B cell (primary cell): ENCODE results near the gene SFR1.

Source experiments
- EZH2 ChIP-seq: IDR thresholded peaks from 2 replicates; pipeline ENCODE4 v1.6.1; 2012; ENCODE audit warnings: borderline replicate concordance, low read depth, mild to moderate bottlenecking, moderate library complexity, low read length; ENCODE audit not compliant: insufficient read depth, poor library complexity, severe bottlenecking
- TF ChIP-seq, protein P1 (sequence below): fragments of 200-600 bp; IDR thresholded peaks from one replicate; pipeline ENCODE4 v1.8.0; 2022; ENCODE audit warnings: antibody characterized with exemption, mild to moderate bottlenecking

DNA sequence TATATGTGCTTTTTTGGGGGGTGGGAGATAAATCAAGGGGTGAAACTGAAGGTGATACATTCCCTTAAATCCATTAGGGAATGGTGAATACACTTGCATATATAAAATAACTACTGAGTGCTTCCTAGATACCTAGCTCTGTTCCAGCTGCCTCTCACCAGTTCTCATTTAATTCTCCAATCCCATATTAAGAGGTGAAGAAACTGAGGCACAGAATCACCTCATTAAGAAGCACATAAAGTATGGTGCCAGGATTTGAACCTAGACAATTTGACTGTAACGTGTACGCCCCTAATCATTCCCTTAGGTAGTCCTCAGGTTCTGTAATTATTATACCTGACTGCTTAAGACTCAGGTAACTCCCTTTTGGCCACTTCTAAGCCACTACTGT is 1.5 kb upstream of the SFR1 start:
- TF ChIP-seq, protein P1, sequence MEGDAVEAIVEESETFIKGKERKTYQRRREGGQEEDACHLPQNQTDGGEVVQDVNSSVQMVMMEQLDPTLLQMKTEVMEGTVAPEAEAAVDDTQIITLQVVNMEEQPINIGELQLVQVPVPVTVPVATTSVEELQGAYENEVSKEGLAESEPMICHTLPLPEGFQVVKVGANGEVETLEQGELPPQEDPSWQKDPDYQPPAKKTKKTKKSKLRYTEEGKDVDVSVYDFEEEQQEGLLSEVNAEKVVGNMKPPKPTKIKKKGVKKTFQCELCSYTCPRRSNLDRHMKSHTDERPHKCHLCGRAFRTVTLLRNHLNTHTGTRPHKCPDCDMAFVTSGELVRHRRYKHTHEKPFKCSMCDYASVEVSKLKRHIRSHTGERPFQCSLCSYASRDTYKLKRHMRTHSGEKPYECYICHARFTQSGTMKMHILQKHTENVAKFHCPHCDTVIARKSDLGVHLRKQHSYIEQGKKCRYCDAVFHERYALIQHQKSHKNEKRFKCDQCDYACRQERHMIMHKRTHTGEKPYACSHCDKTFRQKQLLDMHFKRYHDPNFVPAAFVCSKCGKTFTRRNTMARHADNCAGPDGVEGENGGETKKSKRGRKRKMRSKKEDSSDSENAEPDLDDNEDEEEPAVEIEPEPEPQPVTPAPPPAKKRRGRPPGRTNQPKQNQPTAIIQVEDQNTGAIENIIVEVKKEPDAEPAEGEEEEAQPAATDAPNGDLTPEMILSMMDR: no peak
- TF ChIP-seq EZH2: no peak
